HG02885 (cell line): ENCODE results near the gene SMARCC2.
"Not testable (repeated sequence)": the region's sequence is repeated elsewhere in the genome, so short reads cannot be mapped to it uniquely, and the experiment has no call there.

ENCODE experiments used
- ATAC-seq: cut with Tn5 transposase; IDR thresholded peaks from one replicate; pipeline ENCODE4 v1.9.1; 2021; ENCODE audit warnings: mild to moderate bottlenecking; ENCODE audit not compliant: unreplicated experiment, poor library complexity

SMARCC2 gene

DNA sequence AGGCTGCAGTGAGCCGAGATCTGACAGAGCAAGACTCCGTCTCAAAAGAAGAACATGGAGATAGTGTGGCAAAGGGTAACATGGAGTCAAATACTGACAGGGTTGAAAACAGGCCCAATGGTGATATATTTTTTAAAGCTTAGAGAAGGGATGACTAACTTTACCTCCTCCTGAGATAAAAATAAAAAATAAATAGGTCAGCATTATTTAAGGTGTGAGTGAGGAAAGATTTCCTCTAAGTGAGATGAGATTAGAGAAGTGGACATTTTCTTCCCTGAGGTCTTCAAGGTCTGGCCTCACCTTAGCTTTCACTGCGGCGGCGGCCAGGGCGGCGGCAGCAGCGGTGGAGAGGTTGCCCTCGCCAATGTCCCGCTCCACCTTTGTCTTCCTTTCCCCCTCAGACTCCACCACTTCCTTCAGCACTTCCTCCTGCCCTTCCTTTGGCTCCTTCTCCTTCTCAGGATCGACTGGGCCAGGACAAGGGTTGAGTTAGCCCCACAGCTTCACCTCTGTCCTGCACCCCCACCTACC is 20.0 kb downstream of the SMARCC2 start:
- ATAC-seq = no peak

DNA sequence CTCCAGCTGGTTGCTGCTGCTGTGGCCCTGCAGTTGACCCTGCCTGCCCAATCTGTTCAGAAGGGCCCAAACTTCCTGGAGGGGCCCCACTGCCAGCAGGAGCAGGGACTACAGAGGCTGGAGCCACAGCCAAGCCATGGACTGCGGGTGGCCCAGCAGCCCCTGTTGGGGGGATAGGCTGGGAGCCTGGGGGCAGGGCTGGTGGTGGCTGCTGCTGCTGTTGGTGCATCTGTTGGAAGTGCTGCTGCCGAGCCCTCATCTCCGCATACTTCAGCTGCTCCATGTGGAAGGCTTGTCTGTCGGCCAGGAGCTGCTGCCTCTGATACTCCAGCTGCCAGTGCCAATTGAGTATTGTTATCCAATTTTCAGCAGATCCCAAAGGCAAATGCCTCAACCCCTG is 23.9 kb downstream of the SMARCC2 start:
- ATAC-seq = no peak

DNA sequence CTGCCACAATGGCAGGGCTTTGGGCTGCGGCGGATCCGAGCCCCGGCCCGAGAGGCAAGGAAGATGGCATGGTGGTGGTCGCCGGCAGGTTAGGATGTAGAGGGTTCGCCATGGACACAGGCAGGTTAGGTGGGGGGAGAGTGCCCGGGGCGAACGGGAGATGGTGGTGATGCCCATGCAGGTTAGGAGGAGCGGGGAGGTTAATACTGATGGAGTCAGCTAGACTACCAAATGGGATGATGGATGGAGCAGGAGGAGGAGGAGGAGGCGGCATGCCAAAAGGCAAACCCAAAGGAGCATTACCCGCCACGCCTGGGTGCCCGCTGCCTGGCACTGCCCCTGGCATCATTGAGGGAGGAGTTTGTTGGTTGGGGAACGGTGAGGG is 24.9 kb downstream of the SMARCC2 start:
- ATAC-seq = no peak

DNA sequence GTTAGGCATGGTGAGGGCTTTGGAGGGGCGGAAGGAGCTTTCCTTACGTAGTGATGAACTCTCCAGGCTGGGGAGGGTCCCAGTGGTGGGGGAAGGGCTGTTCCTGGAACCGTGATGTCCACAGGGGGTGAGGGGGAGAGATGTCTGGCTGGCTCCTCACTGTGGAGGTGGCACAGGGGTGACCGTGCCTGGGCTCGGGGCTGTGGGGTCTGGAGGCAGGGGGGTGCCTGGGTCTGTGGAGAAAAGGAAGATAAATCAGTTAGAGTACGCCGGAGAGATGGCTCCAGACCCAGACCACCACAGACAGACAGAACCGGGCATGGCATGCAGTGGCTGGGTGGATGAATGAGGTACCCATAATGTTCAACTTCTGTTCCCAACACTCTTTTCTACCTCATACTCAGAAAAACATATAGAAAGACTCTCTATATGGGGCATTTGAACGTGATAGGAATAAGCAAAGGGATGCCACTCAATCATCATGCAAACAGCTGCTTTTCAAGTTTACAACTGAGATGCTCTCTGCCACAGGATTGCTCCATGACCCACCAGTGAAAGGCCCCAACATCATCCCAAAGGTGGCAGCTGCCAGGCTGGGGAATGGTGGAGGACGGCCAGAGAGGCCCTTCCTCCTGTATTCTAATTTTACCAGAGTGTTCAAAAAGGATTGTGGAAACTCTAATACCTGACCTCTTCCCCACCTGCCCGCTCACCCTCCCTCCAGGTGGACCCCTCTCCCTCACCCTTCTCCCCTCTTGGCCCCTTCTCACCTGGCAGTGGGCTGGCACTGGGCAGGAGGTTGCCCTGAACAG is 25.5 kb downstream of the SMARCC2 start:
- no peak for ATAC-seq

DNA sequence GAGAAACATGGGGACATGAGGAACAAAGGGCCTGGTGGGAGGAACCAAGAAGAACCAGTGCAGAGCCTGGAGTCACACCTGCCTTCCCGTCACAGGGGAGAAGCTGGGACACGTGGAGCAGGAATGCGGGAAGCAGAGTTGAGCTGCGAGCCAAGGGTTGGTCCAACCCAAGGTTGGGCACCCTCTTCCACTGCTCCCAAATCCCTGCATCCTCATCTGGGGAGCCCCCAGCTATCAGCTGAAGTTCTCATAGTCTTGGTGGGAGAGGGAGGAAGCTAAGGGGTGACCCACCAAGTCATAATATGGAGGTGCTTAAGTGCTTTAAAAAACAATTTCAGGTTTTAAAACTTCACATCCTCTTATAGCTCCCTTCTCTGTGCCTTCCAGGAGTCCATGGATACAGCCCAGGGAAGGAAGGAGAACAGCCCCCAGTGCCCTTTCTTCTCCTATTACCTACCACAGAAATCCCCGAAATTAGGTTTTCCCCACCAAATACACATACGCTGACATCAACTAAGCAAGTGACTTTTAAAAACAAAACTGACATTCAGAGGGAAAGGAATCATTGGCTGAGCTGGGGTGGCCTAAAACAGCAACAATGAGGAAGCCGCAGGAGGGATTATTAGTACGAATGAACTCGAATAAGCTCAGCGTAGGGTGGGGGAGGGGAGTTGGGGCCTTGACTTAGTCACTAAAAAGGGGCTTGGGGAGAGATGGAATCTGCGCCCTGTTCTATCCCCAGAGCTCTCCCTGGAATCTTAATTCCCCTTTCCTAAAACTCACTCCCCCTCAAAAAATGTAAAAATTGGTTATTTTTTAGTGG is 26.6 kb downstream of the SMARCC2 start:
- no peak for ATAC-seq

GRCh38 chr12:56161690-56162351 is 27.5 kb downstream of the SMARCC2 start:
- ATAC-seq = no peak

DNA sequence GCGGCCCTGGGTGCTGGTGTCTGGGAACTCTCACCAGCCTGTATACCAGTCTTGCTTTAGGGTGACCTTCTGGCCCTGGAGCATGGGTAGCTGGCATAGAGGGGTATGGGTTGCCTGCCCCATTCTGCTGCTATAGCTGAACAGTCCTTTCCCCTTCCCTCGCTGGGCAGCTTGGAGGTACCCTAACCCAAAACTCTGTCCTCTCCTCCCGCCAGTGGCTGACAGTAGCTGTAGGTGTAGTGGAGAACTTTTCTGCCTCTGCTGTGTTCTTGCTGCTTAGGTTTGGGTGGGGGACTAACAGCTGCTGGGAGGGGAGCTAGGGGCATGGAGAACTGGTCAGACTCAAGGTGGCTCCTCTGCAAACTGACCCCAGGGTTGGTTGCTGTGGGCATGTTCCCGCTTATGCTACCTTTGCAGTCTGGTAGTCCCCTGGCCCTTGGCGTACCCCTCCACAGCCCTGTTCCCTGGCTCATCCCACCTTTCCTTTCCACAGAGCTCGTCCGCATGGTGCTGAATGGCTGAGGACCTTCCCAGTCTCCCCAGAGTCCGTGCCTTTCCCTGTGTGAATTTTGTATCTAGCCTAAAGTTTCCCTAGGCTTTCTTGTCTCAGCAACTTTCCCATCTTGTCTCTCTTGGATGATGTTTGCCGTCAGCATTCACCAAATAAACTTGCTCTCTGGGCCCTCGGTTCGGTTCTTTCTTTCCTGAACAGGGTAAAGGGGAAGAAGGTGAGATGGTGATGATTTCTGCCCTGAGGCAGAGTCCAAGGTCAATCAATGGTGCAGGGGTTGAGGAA is 28.2 kb downstream of the SMARCC2 start:
- ATAC-seq = no peak

GRCh38 chr12:56160193-56160763 is 29.0 kb downstream of the SMARCC2 start:
- ATAC-seq = no peak

- no peak for ATAC-seq
These were observed 29.6 kb downstream of the SMARCC2 start for GRCh38 chr12:56159482-56160192.

DNA sequence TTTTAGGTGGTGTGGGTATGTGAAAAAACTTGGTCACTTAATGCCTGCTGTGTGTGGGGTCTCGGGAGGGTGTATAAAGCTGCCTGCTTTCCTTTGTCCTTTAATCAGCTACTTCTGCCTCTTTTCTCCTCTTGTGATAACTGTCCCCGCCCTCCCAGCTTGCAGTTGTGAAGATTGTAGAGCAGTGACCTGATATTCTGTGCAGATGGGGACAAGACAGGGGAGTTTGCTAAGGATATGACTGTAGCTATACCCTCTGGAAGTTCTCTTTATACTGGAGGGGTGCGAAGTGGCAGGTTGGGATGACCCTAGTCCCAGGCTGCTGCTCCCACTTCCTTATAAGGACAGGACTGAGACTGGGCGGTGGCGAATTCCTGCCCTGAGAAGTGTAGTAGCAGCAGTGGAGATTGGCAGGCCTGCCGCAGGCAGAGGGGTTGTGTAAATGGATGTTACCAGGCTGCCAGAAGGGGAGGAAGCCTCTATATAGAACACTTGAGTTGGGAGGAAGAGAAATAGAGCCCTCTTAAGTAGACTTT is 30.3 kb downstream of the SMARCC2 start:
- no peak for ATAC-seq

GRCh38 chr12:56158029-56158925 is 31.0 kb downstream of the SMARCC2 start, which contains the start of gene MYL6:
Gene MYL6 (plus strand): TSS chr12:56158359. CDS start chr12:56158402, 43 bp downstream.
- ATAC-seq = peak; percentile 86

GRCh38 chr12:56157201-56158028 is 31.9 kb downstream of the SMARCC2 start:
- ATAC-seq = peak; percentile 31

DNA sequence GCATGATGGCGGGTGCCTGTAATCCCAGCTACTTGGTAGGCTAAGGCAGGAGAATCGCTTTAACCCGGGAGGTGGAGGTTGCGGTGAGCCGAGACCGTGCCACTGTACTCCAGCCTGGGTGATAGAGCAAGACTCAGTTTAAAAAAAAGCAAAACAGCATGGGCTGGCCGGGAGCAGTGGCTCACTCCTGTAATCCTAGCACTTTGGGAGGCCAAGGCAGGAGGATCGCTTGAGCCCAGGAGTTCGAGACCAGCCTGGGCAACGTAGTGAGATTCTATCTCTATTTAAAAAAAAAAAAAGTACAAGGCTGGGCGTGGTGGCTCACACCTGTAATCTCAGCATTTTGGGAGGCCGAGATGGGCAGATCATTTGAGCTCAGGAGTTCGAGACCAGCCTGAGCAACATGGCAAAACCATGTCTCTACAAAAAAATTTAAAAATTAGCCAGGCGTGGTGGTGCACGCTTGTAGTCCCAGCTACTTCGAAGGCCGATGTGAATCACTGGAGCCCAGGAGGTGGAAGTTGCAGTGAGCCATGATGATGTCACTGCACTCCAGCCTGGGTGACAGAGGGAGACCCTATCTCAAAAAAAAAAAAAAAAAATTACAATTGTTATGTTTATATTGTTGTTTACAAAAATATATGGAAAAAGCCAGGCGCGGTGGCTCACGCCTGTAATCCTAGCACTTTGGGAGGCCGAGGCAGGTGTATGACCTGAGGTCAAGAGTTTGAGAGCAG is 32.7 kb downstream of the SMARCC2 start:
- not testable (repeated sequence) for ATAC-seq

DNA sequence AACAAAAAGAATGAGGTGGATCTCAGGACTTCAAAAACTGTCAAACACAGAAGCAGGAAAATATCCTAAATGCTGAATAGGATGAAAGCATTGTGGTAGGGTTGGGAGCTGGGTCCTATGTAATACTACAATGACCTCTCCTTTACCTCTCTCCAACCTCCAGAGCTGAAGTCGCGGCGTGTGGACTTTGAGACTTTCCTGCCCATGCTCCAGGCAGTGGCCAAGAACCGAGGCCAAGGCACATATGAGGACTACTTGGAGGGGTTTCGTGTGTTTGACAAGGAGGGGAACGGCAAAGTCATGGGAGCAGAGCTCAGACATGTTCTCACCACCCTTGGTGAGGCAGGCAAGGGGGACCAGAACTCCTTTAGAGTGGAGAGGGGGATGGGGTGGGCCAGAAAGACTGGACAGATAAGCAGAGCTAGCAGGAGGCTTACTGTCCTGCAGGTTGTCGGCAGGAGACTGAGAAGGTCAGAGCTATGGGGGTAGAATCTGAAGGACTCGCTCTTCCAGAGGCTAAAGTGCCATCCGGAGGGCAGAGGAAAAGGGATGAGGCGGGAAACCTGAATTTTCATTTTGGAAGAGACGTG is 33.9 kb downstream of the SMARCC2 start:
- no peak for ATAC-seq

DNA sequence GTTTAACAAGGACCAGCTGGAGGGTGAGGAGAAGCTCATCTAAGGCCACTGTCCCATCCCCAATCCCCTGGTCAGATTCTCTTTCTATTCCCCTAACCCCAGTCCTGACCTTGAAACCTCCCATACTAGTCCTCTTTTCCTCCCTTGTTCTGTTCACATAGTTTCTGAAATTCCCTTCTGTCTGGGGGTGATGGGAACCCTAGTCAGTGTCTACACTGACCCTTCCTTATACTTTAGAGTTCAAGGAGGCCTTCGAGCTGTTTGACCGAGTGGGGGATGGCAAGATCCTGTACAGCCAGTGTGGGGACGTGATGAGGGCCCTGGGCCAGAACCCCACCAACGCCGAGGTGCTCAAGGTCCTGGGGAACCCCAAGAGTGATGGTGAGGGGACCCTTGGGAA is 34.5 kb downstream of the SMARCC2 start:
- no peak for ATAC-seq

- no peak for ATAC-seq
These were observed 35.0 kb downstream of the SMARCC2 start for GRCh38 chr12:56154246-56154771.
